Endothelial cell of umbilical vein (primary cell): ENCODE measurements around the gene COL18A1.

Source experiments
- MAX ChIP-seq: IDR thresholded peaks from 2 replicates; pipeline ENCODE4 v1.6.1; 2011; ENCODE audit not compliant: insufficient read depth, insufficient read length
- POLR2A ChIP-seq: IDR thresholded peaks from 2 replicates; pipeline ENCODE4 v1.6.1; 2012; ENCODE audit warnings: low read depth, mild to moderate bottlenecking, control low read depth, low read length
- POLR2AphosphoS5 ChIP-seq: IDR thresholded peaks from 2 replicates; pipeline ENCODE4 v1.6.1; 2012; ENCODE audit warnings: low read depth, mild to moderate bottlenecking, control low read depth, low read length, moderate library complexity; ENCODE audit not compliant: insufficient read depth

- TF ChIP-seq POLR2AphosphoS5 (no peak), MAX (no peak), POLR2A (no peak)
Observed at GRCh38 chr21:45497846-45498645, 93.1 kb downstream of the COL18A1 start.
